ENCODE measurements around the gene CEP295NL.
"Not testable (repeated sequence)": the region's sequence is repeated elsewhere in the genome, so short reads cannot be mapped to it uniquely, and the experiment has no call there.

The CEP295NL gene

GRCh38 chr17:78889531-78889930 lies 13.5 kb downstream of the CEP295NL start:
- no peak for DNase-seq (ENCODE audit: low read depth, low spot score)

- DNase-seq (ENCODE audit: low read depth, low spot score): no peak
Observed at GRCh38 chr17:78888941-78889518, 14.0 kb downstream of the CEP295NL start.

GRCh38 chr17:78886954-78887353 lies 16.0 kb downstream of the CEP295NL start:
- DNase-seq (ENCODE audit: low read depth, low spot score): no peak

GRCh38 chr17:78885956-78886355 lies 17.0 kb downstream of the CEP295NL start:
- DNase-seq (ENCODE audit: low read depth, low spot score): no peak

GRCh38 chr17:78884876-78885667 lies 17.9 kb downstream of the CEP295NL start:
- DNase-seq (ENCODE audit: low read depth, low spot score): no peak

GRCh38 chr17:78884148-78884825 lies 18.7 kb downstream of the CEP295NL start:
- DNase-seq (ENCODE audit: low read depth, low spot score): no peak

- DNase-seq (ENCODE audit: low read depth, low spot score): peak; percentile 89
Observed at GRCh38 chr17:78883533-78884131, 19.4 kb downstream of the CEP295NL start.

- no peak for DNase-seq (ENCODE audit: low read depth, low spot score)
Observed at GRCh38 chr17:78883089-78883532, 19.9 kb downstream of the CEP295NL start.

GRCh38 chr17:78882540-78883088 lies 20.4 kb downstream of the CEP295NL start:
- DNase-seq (ENCODE audit: low read depth, low spot score): peak; percentile 39

- DNase-seq (ENCODE audit: low read depth, low spot score): peak; percentile 65
Observed at GRCh38 chr17:78879635-78880186, 23.3 kb downstream of the CEP295NL start.

GRCh38 chr17:78878871-78879527 lies 24.0 kb downstream of the CEP295NL start:
- no peak for DNase-seq (ENCODE audit: low read depth, low spot score)

GRCh38 chr17:78878261-78878660 lies 24.7 kb downstream of the CEP295NL start:
- DNase-seq (ENCODE audit: low read depth, low spot score): no peak

- not testable (repeated sequence) for DNase-seq (ENCODE audit: low read depth, low spot score)
Observed at GRCh38 chr17:78876954-78877517, 26.0 kb downstream of the CEP295NL start.

GRCh38 chr17:78876094-78876597 lies 26.9 kb downstream of the CEP295NL start:
- DNase-seq (ENCODE audit: low read depth, low spot score): no peak

- peak; percentile 14 for DNase-seq (ENCODE audit: low read depth, low spot score)
Observed at GRCh38 chr17:78875363-78876093, 27.5 kb downstream of the CEP295NL start.

GRCh38 chr17:78873519-78874340 lies 29.3 kb downstream of the CEP295NL start:
- no peak for DNase-seq (ENCODE audit: low read depth, low spot score)

- DNase-seq (ENCODE audit: low read depth, low spot score): no peak
Observed at GRCh38 chr17:78872486-78872885, 30.5 kb downstream of the CEP295NL start.

- DNase-seq (ENCODE audit: low read depth, low spot score): no peak
Observed at GRCh38 chr17:78870621-78871020, 32.4 kb downstream of the CEP295NL start.

- no peak for DNase-seq (ENCODE audit: low read depth, low spot score)
Observed at GRCh38 chr17:78868391-78868790, 34.6 kb downstream of the CEP295NL start.

All from ELF-1 (cell line).